Measurements from ENCODE around the gene CD47. TPM values are rescaled to one million over a fixed set of nuclear protein-coding genes. Genes with fewer than 3 reads are reported as not detected.

The CD47 gene
- total and polyA plus RNA-seq, 2 of the 4 experiments (the other 2 are of a cell fraction), result 45.9 to 52.0 TPM

DNA sequence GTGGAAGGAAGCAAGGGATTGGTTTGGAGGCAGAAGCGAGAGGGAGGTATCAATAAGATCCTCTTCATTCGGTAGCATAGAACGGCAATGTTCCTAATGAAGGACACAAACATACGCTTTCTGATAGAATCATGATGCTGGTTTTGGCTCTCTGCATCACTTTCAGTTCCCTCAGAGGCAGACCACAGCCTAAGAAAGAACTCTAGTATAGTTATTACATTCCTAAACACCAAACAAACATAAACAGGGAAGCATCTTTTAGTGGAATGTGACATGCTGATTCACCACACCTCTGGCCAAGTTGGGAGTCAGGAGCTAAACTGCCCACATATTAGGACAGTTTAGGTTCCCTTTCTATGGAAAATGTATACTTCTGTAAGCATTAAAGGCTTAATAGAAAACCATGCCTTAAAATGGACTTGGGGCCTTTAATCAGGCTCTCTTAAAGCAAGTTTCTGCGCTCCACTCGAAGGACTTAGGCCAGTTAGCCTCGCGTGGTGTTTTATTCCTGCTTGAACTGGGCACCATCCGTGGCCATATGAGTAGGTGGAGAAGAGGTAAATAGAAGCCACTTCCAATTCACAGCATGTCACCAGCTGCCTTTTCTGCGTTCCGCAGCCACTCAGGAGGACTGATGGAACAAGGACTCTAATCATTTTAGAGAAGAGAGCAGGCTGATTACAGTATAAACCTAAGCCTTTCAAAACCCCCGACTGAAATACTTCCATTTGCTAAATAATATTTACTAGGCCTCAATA, 53.7 kb downstream of the CD47 start:
- H4K8ac ChIP-seq (ENCODE audit: low read depth in 2 of 2, low read length in 2 of 2), result no peak overlapping the region
- peaks cover 3% of the 10 kb centered on the region; the same call in 1 of the 2 replicates for H3K9me3 ChIP-seq (ENCODE audit: control insufficient read depth, insufficient read depth, low read length)
- TF ChIP-seq RAD21 (IDR thresholded peaks at IDR 0.05; ENCODE audit: low read length) (no peak), RCOR1 (IDR thresholded peaks at IDR 0.05; ENCODE audit: insufficient replicate concordance, low read length) (no peak), POLR2A (IDR thresholded peaks at IDR 0.05; ENCODE audit: low read depth, low read length) (no peak), MXI1 (IDR thresholded peaks at IDR 0.05; ENCODE audit: borderline replicate concordance, low read depth, low read length) (no peak), SMC3 (IDR thresholded peaks at IDR 0.05; ENCODE audit: low read depth, low read length) (no peak), FOS (IDR thresholded peaks at IDR 0.05; ENCODE audit: low read depth, low read length) (no peak)
- peaks cover 17% of the 10 kb centered on the region; the same call in 1 of the 2 replicates for H3K9me1 ChIP-seq (ENCODE audit: insufficient read depth, low read length)
- H3K4me1 ChIP-seq (ENCODE audit: control insufficient read depth, insufficient read depth, low read length), result peaks cover 9% of the 10 kb centered on the region
- no peak overlapping the region for H3K9ac ChIP-seq (ENCODE audit: low read depth, low read length)
- no peaks in the 10 kb centered on the region for H3K27me3 ChIP-seq (ENCODE audit: control insufficient read depth, insufficient read depth, low read length)
- H4K20me1 ChIP-seq (ENCODE audit: insufficient read depth, low read length), result no peaks in the 10 kb centered on the region
- in situ Hi-C loops (cut with MboI; ENCODE audit: low sequenced_read_pairs) (no loop called here), intact Hi-C loops (cut with micrococcal nuclease) (no loop called here), dilution Hi-C loops (cut with HindIII; ENCODE audit: low sequenced_read_pairs, unreplicated experiment) (no loop called here)
- H3K79me1 ChIP-seq (ENCODE audit: low read depth in 1 of 2, low read length in 2 of 2), result no peaks in the 10 kb centered on the region
- no peak overlapping the region for H2AK9ac ChIP-seq (replicated peaks; ENCODE audit: low read depth, low read length, poor library complexity)
- peak overlapping the region; percentile 26; the same call in 1 of the 3 replicates for H2BK15ac ChIP-seq (ENCODE audit: low read depth, low read length)
- CTCF ChIA-PET, result interaction anchor here (1.3 kb wide), 1 partner anchor 440 kb away, joined by 4 read pairs; no protein-coding TSS in a partner anchor
- H3K4ac ChIP-seq (ENCODE audit: low read depth, low read length), result peak overlapping the region; percentile 55
- no peak overlapping the region for H2AK5ac ChIP-seq (ENCODE audit: low read depth, low read length)
- H3K36me3 ChIP-seq (ENCODE audit: control insufficient read depth, insufficient read depth, low read length), result peaks cover 2% of the 10 kb centered on the region; the same call in 1 of the 2 replicates
- H2BK120ac ChIP-seq (ENCODE audit: low read depth, low read length), result peak overlapping the region; percentile 53; the same call in 1 of the 2 replicates
- peak overlapping the region; percentile 63 for H2BK20ac ChIP-seq (ENCODE audit: low read depth, low read length)
- no CpG with 5 or more reads among the region's 12 CpGs for WGBS, 2 experiments (ENCODE audit: extremely low coverage in 2 of 2, insufficient read length in 1 of 2)
- H3K23ac ChIP-seq (ENCODE audit: low read depth, low read length), result no peak overlapping the region
- no peak overlapping the region for H4K5ac ChIP-seq (ENCODE audit: low read depth, low read length)
- H4K91ac ChIP-seq (ENCODE audit: insufficient read depth, low read depth, low read length), result peak overlapping the region; percentile 15; the same call in 1 of the 2 replicates
- H3K18ac ChIP-seq (ENCODE audit: low read depth, low read length), result no peak overlapping the region
- H2BK5ac ChIP-seq (ENCODE audit: low read depth, low read length, poor library complexity, severe bottlenecking), result no peak overlapping the region
- H3K4me3 ChIP-seq (ENCODE audit: insufficient read depth, low read depth, low read length), result no peak overlapping the region
- H3K56ac ChIP-seq (ENCODE audit: extremely low read depth, insufficient read depth, low read length), result no peak overlapping the region
- H3K27ac ChIP-seq (ENCODE audit: insufficient read depth, low read length), result no peak overlapping the region
- no peak overlapping the region for H2AFZ ChIP-seq (replicated peaks; ENCODE audit: low read length, poor library complexity)
- ATAC-seq (ENCODE audit: low read depth) (peak; percentile 86), DNase-seq (peak; percentile 71)
- no peak overlapping the region for H3K14ac ChIP-seq (replicated peaks; ENCODE audit: low read depth, low read length)
- no TSS peak for BruUV-seq (replicated peaks)
- no peak overlapping the region for H3K4me2 ChIP-seq (ENCODE audit: low read depth, low read length)
- POLR2A ChIA-PET (ENCODE audit: unreplicated experiment), result no interaction called here

All from IMR-90 (cell line).